Stomach (tissue), 4 donors: ENCODE measurements around the gene SUPT7L.

Experiments used
- POLR2AphosphoS5 ChIP-seq, 3 donors: sonication (generic); formaldehyde crosslinking; IDR thresholded peaks; one replicate each; pipeline ENCODE4 v1.6.1; 2016; ENCODE audit warnings: antibody characterized with exemption in 3 of 3
- TF ChIP-seq, protein P1 (sequence below), 7 experiments: fragments of 450-650 bp in 4 of 7; fragments of 200-600 bp in 3 of 7; sonication (generic) in 3 of 7; IDR thresholded peaks; one replicate each; pipeline ENCODE4 v1.5.1; 2016 to 2019; ENCODE audit warnings: antibody characterized with exemption in 7 of 7, control low read depth in 2 of 7, mild to moderate bottlenecking in 1 of 7

DNA sequence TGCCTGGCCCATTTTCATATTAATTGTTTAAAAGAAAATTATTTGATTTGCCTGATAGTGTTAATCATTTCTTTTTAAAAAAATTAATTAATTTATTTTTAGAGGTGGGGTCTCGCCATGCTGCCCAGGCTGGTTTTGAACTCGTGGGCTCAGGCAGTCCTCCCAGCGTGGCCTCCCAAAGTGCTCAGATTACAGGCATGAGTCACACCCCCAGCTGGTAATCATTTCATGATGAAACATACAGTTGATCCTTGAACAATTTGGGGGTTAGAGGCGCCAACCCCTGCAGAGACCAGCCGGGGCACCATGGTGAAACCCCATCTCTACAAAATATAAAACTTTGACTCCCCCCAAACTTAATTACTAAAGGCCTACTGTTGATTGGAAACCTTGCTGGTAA, 26.6 kb downstream of the SUPT7L start:
- TF ChIP-seq, protein P1, sequence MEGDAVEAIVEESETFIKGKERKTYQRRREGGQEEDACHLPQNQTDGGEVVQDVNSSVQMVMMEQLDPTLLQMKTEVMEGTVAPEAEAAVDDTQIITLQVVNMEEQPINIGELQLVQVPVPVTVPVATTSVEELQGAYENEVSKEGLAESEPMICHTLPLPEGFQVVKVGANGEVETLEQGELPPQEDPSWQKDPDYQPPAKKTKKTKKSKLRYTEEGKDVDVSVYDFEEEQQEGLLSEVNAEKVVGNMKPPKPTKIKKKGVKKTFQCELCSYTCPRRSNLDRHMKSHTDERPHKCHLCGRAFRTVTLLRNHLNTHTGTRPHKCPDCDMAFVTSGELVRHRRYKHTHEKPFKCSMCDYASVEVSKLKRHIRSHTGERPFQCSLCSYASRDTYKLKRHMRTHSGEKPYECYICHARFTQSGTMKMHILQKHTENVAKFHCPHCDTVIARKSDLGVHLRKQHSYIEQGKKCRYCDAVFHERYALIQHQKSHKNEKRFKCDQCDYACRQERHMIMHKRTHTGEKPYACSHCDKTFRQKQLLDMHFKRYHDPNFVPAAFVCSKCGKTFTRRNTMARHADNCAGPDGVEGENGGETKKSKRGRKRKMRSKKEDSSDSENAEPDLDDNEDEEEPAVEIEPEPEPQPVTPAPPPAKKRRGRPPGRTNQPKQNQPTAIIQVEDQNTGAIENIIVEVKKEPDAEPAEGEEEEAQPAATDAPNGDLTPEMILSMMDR (IDR thresholded peaks at IDR 0.05), result no peak
- TF ChIP-seq POLR2AphosphoS5 (IDR thresholded peaks at IDR 0.05), result no peak
